ENCODE data around the gene MAEL.

MAEL gene

GRCh38 chr1:166988974-166989515 lies at the start of gene MAEL:
TSS of gene MAEL (plus strand) at chr1:166989280. CDS start at chr1:166989353, 73 bp downstream.
- no peak for DNase-seq (ENCODE audit: low read depth in 1 of 2, low spot score in 1 of 2)

- DNase-seq (ENCODE audit: low read depth in 1 of 2, low spot score in 1 of 2), result no peak
Observed at GRCh38 chr1:166939741-166940375, 49.2 kb upstream of the MAEL start.

GRCh38 chr1:166944186-166944967 lies 44.7 kb upstream of the MAEL start:
- no peak for DNase-seq (ENCODE audit: low read depth in 1 of 2, low spot score in 1 of 2)

GRCh38 chr1:166947398-166948043 lies 41.6 kb upstream of the MAEL start:
- no peak for DNase-seq (ENCODE audit: low read depth in 1 of 2, low spot score in 1 of 2)

- no peak for DNase-seq (ENCODE audit: low read depth in 1 of 2, low spot score in 1 of 2)
Observed at GRCh38 chr1:166948856-166949350, 40.2 kb upstream of the MAEL start.

- DNase-seq (ENCODE audit: low read depth in 1 of 2, low spot score in 1 of 2), result no peak
Observed at GRCh38 chr1:166950156-166950555, 38.9 kb upstream of the MAEL start.

- no peak for DNase-seq (ENCODE audit: low read depth in 1 of 2, low spot score in 1 of 2)
Observed at GRCh38 chr1:166951050-166951449, 38.0 kb upstream of the MAEL start.

GRCh38 chr1:166952002-166952746 lies 36.9 kb upstream of the MAEL start:
- DNase-seq (ENCODE audit: low read depth in 1 of 2, low spot score in 1 of 2), result no peak

GRCh38 chr1:166953491-166953890 lies 35.6 kb upstream of the MAEL start:
- no peak for DNase-seq (ENCODE audit: low read depth in 1 of 2, low spot score in 1 of 2)

- no peak for DNase-seq (ENCODE audit: low read depth in 1 of 2, low spot score in 1 of 2)
Observed at GRCh38 chr1:166956057-166956850, 32.8 kb upstream of the MAEL start.

- no peak for DNase-seq (ENCODE audit: low read depth in 1 of 2, low spot score in 1 of 2)
Observed at GRCh38 chr1:166956872-166957271, 32.2 kb upstream of the MAEL start.

GRCh38 chr1:166960858-166961474 lies 28.1 kb upstream of the MAEL start:
- no peak for DNase-seq (ENCODE audit: low read depth in 1 of 2, low spot score in 1 of 2)

- no peak for DNase-seq (ENCODE audit: low read depth in 1 of 2, low spot score in 1 of 2)
Observed at GRCh38 chr1:166969074-166969677, 19.9 kb upstream of the MAEL start.

GRCh38 chr1:166971252-166971651 lies 17.8 kb upstream of the MAEL start:
- no peak for DNase-seq (ENCODE audit: low read depth in 1 of 2, low spot score in 1 of 2)

- DNase-seq (ENCODE audit: low read depth in 1 of 2, low spot score in 1 of 2), result no peak
Observed at GRCh38 chr1:166972193-166972592, 16.9 kb upstream of the MAEL start.

GRCh38 chr1:166972826-166973225 lies 16.3 kb upstream of the MAEL start:
- no peak for DNase-seq (ENCODE audit: low read depth in 1 of 2, low spot score in 1 of 2)

GRCh38 chr1:166974647-166975345 lies 14.3 kb upstream of the MAEL start:
- DNase-seq (ENCODE audit: low read depth in 1 of 2, low spot score in 1 of 2), result peak; percentile 29 to 30

GRCh38 chr1:166975361-166976129 lies 13.5 kb upstream of the MAEL start, which contains the start of gene ILDR2:
TSS of gene ILDR2 (minus strand) at chr1:166975540. CDS start at chr1:166975268, 272 bp downstream.
- peak; percentile 39 to 61 for DNase-seq (ENCODE audit: low read depth in 1 of 2, low spot score in 1 of 2)
